ENCODE measurements around the gene TMEM79.
A peak's percentile ranks its signal among the peaks of the same experiment; 100 is the strongest.

The TMEM79 gene

DNA sequence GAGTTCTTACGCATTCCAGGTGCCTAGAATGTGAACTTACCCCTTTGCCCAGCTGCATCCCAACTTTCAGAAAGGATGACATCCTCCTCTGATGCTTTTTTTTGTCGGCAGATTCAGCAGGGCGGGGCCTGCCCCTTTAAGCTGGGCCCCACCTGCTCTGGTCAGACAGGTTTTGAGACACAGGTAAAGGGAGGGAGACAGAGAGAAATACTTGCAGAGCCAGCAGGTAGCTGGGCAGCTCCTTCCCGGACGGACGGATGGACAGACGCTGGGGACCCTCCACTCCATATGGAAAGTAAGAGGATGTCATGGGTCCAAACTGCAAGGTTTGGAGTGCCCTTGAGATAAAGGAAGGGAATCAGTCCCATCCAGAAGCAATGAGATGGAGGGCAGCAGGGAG is at the start of gene TMEM79:
Gene TMEM79, plus strand, starts transcription at position 214 of the 400 bp plus-strand sequence. CDS start 902 bp downstream, outside the sequence.
- no peak for DNase-seq (ENCODE audit: low read depth)
- H3K4me3 ChIP-seq (ENCODE audit: low read depth, low read length) = peak within 1 kb of the TSS; percentile 69

DNA sequence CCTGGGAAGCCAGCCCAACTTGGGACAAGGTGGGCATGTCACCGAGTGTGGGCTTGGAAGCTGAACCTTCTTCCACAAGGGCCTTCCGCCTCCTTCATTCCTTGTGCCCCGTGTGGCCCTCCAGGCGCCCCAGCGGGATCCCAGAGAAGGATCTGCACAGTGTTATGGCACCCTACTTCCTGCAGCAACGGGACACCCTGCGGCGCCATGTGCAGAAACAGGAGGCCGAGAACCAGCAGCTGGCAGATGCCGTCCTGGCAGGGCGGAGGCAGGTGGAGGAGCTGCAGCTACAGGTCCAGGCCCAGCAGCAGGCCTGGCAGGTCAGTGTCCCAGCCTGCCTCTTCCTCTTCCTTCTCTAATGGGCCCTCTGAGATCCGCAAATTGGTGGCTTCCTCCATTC is 48.0 kb upstream of the TMEM79 start:
- no peak for DNase-seq (ENCODE audit: low read depth)
- H3K4me3 ChIP-seq (ENCODE audit: low read depth, low read length) = no peak overlapping the region

GRCh38 chr1:156238248-156238647 is 45.9 kb upstream of the TMEM79 start:
- DNase-seq (ENCODE audit: low read depth) = no peak
- no peak overlapping the region for H3K4me3 ChIP-seq (ENCODE audit: low read depth, low read length)

DNA sequence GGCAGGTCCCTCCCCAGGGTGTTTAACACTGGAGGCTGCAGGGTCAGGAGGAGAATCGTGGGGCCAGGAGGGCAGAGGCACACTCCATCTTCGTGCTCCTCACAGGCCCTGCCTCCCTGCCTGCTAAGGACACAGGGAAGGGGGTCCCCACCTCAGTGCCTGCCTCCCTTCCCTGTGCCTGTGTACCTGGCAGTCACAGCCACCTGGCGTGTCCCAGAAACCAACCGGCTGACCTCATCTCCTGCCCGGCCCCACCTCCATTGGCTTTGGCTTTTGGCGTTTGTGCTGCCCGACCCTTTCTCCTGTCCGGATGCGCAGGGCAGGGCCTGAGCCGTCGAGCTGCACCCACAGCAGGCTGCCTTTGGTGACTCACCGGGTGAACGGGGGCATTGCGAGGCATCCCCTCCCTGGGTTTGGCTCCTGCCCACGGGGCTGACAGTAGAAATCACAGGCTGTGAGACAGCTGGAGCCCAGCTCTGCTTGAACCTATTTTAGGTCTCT is 42.8 kb upstream of the TMEM79 start:
- H3K4me3 ChIP-seq (ENCODE audit: low read depth, low read length) = no peak overlapping the region
- DNase-seq (ENCODE audit: low read depth) = no peak

DNA sequence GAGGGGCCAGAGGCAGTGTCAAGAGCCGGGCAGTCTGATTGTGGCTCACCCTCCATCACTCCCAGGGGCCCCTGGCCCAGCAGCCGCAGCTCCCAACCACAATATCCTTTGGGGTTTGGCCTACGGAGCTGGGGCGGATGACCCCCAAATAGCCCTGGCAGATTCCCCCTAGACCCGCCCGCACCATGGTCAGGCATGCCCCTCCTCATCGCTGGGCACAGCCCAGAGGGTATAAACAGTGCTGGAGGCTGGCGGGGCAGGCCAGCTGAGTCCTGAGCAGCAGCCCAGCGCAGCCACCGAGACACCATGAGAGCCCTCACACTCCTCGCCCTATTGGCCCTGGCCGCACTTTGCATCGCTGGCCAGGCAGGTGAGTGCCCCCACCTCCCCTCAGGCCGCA is 42.2 kb upstream of the TMEM79 start, which contains the start of gene BGLAP:
Gene BGLAP, plus strand, starts transcription at position 259 of the 400 bp plus-strand sequence. Its CDS starts 48 bp downstream, at position 307.
- no peak for DNase-seq (ENCODE audit: low read depth)
- H3K4me3 ChIP-seq (ENCODE audit: low read depth, low read length) = no peak within 1 kb of the TSS

DNA sequence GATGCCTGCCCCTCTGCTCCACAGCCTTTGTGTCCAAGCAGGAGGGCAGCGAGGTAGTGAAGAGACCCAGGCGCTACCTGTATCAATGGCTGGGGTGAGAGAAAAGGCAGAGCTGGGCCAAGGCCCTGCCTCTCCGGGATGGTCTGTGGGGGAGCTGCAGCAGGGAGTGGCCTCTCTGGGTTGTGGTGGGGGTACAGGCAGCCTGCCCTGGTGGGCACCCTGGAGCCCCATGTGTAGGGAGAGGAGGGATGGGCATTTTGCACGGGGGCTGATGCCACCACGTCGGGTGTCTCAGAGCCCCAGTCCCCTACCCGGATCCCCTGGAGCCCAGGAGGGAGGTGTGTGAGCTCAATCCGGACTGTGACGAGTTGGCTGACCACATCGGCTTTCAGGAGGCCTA is 41.4 kb upstream of the TMEM79 start:
- no peak overlapping the region for H3K4me3 ChIP-seq (ENCODE audit: low read depth, low read length)

GRCh38 chr1:156244126-156244525 is 40.0 kb upstream of the TMEM79 start:
- H3K4me3 ChIP-seq (ENCODE audit: low read depth, low read length) = no peak overlapping the region
- no peak for DNase-seq (ENCODE audit: low read depth)

More for the DNA sequence above, 41.4 kb upstream of the TMEM79 start:
- no peak for DNase-seq (ENCODE audit: low read depth)

DNA sequence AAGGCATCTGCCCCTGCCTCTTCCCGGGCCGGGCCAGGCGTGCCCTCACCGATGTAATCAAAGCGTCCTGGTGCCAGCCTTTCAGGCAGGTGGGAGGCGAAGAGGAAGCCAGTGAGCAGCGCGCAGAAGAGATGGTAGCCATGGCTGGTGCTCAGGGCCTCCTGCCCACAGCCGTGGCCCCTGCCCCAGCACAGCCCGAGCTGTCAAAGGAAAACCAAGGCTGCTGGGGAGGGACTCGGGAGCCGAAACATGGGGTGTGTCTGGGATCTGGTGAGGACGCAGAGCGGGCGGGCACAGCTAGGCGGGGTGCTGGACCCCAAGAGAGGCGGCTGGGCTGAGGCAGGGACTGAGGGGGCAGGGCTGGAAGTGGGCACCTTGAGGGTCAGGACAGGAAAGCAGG is 39.4 kb upstream of the TMEM79 start:
- no peak for DNase-seq (ENCODE audit: low read depth)
- H3K4me3 ChIP-seq (ENCODE audit: low read depth, low read length) = no peak overlapping the region

- H3K4me3 ChIP-seq (ENCODE audit: low read depth, low read length) = peak overlapping the region; percentile 36
- DNase-seq (ENCODE audit: low read depth) = no peak
Observed at GRCh38 chr1:156245451-156246232, 38.5 kb upstream of the TMEM79 start.

DNA sequence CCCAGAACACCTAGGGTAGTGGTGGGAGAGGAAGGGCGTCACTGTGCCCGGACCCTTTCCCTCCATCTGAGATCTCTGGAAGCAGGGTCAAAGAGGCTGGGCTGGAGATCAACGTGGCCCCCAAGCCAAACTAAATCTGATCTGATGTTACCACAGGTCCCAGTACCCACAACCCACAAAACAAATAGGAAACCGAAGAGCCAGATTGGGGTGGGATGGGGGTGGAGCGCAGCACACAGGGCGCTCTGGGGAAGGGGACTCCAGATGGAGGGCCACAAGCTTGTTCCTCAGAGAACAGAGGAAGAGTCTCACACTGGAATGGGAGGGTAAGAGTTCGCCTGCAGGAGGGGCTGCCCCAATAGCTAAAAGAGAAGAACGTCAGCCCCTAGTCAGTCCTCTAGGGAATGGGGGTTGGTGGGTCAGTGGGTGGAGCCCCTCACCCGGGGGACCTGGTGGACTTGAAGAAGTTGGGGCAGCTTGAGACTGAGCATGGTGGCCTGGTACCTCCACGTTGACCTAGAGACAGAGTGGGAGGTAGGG is 37.8 kb upstream of the TMEM79 start:
- no peak overlapping the region for H3K4me3 ChIP-seq (ENCODE audit: low read depth, low read length)
- DNase-seq (ENCODE audit: low read depth) = no peak

DNA sequence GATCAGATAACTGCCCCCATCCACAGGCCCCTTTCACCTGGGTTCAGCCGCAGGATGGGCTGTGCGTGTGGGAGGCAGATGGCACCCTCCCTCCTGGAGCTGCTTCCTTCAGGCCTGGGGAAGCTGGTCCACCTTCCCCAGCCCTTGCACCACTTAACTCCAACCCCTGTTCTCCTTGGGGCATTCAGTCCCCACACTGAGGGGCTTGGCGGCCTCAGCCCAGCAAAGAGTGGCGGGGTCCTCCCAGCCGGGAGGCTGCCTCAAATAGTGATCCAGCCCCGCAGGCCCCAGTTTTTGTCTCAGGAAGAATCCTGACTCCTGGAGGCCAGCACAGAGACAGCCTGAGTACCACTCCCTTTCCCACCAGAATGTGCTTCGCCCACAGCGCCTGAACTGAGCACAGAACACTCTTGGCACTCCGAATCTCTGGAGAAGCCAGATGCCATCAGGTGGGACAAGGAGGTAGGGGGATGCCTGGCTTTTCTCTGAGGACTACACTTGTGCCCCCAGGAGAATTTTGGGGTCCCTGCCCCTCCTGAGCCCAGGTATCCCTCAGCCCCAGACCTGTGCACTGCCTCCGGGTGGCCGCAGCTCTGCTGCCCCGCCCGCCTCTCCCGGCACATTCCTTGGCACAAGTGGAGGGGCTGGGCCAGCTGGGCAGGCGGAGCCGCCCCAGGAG is 37.2 kb upstream of the TMEM79 start:
- DNase-seq (ENCODE audit: low read depth) = no peak
- no peak overlapping the region for H3K4me3 ChIP-seq (ENCODE audit: low read depth, low read length)

GRCh38 chr1:156247460-156248322 is 36.4 kb upstream of the TMEM79 start, which contains the start of gene PAQR6:
PAQR6 (minus strand) TSS chr1:156248056; CDS start chr1:156246731, 1,325 bp downstream.
- no peak within 1 kb of the TSS for H3K4me3 ChIP-seq (ENCODE audit: low read depth, low read length)
- no peak for DNase-seq (ENCODE audit: low read depth)

GRCh38 chr1:156248323-156248683 is 35.8 kb upstream of the TMEM79 start:
- no peak overlapping the region for H3K4me3 ChIP-seq (ENCODE audit: low read depth, low read length)
- DNase-seq (ENCODE audit: low read depth) = no peak

DNA sequence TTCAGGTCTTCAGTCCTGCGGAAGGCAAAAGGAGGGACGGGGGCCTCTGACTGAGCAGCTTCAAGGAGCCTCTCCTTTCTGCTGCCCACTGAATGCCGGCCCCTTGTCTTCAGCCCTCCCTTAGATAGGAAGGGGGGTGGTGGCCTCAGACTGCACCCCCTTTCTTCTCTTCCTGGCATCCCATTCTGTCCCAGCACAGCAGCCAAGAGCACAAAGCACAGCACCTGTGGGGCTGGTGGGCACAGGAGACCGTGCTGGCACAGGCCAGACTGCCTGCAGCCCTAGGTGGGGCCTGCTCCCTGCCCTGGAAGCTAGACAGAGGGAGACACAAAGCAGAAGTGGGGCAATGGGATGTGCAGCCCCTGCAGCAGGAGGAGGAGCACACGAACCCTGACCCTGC is 34.5 kb upstream of the TMEM79 start:
- DNase-seq (ENCODE audit: low read depth) = no peak

GRCh38 chr1:156251527-156251926 is 32.6 kb upstream of the TMEM79 start:
- H3K4me3 ChIP-seq (ENCODE audit: low read depth, low read length) = no peak overlapping the region
- no peak for DNase-seq (ENCODE audit: low read depth)

More for the DNA sequence above, 34.5 kb upstream of the TMEM79 start:
- no peak overlapping the region for H3K4me3 ChIP-seq (ENCODE audit: low read depth, low read length)

DNA sequence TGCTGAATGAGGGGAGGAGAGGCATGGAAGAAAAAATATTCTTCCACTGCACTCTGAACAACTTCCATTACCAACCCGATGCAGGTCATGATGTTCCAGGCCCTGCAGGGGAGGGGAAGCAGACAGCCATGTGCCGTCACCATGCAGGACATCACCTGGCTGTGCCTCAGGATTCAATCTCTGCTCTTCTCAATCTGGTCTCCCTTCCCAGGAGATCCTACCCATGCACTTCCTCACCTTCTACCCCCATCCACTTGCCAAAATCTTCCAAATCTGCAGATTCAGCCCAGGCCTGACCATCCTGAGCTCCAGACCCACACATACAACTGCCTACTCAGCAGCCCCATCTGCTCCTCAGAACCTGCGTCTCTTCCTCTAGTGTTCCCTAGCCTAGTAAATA is 30.5 kb upstream of the TMEM79 start:
- DNase-seq (ENCODE audit: low read depth) = no peak

DNA sequence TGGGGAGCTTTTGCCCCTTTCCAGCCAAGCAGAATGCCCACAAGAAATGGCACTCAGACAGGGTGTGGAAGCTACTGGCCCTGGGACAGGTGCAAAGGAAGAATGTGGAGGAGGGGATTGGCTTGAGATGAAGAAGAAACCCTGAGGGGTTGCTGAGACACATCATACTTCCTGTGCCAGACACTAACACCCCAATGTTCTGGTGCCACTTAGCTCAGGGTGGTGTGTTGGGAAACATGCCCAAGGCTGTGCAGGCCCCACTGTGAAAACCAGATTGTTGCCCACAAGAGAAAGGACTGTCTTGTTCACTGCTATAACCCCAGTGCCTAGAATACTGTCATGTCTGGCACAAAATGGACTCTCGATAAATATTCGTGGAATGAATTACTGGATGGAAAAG is 26.4 kb upstream of the TMEM79 start:
- no peak for DNase-seq (ENCODE audit: low read depth)
- no peak overlapping the region for H3K4me3 ChIP-seq (ENCODE audit: low read depth, low read length)

More for the DNA sequence above, 30.5 kb upstream of the TMEM79 start:
- no peak overlapping the region for H3K4me3 ChIP-seq (ENCODE audit: low read depth, low read length)

DNA sequence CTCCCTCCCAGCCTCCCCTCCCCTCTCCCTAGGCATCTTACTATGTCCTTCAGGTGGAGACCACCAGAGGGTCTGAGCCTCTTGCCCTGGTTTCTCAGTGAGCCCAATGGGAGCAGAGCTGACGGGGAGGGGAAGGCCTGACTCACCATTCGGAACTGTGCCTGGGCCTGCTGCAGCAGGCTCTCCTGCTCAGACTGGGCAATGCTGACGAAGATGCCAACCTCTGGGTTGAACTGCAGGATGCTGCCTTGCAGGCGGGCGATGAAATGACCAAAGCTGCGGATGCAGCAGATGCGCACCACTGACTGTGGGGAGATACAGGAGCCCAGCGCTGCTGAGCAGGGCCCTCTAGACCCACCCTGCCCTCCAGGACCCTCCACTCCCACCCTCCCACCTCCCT is 25.3 kb upstream of the TMEM79 start:
- H3K4me3 ChIP-seq (ENCODE audit: low read depth, low read length) = no peak overlapping the region
- no peak for DNase-seq (ENCODE audit: low read depth)

GRCh38 chr1:156259805-156260204 is 24.3 kb upstream of the TMEM79 start:
- no peak for DNase-seq (ENCODE audit: low read depth)
- H3K4me3 ChIP-seq (ENCODE audit: low read depth, low read length) = no peak overlapping the region

Measured in skeletal muscle cell (primary cell).